HepG2 (cell line): Measurements from ENCODE around the gene ZBTB22. TPM values are rescaled to one million over a fixed set of nuclear protein-coding genes. Genes with fewer than 3 reads are reported as not detected.
A peak's percentile ranks its signal among the peaks of the same experiment; 100 is the strongest.

Source experiments
- ADNP ChIP-seq: sonication (generic); formaldehyde crosslinking; IDR thresholded peaks from 2 replicates; pipeline ENCODE4 v1.4.0; 2020; ENCODE audit warnings: missing genetic modification reagents
- BRD4 ChIP-seq: sonication (generic); formaldehyde crosslinking; IDR thresholded peaks from 2 replicates; pipeline ENCODE4 v1.4.0; 2020; ENCODE audit warnings: missing genetic modification reagents
- DNMT1 ChIP-seq: sonication (generic); formaldehyde crosslinking; IDR thresholded peaks from 2 replicates; pipeline ENCODE4 v1.5.1; 2020; ENCODE audit warnings: mild to moderate bottlenecking, missing genetic modification reagents
- EEA1 ChIP-seq: sonication (generic); formaldehyde crosslinking; IDR thresholded peaks from 2 replicates; pipeline ENCODE4 v1.5.1; 2020; ENCODE audit warnings: mild to moderate bottlenecking, missing genetic modification reagents, borderline replicate concordance
- ISL2 ChIP-seq: sonication (generic); formaldehyde crosslinking; IDR thresholded peaks from 2 replicates; pipeline ENCODE4 v1.5.0; 2020; ENCODE audit warnings: missing genetic modification reagents
- NR2F6 ChIP-seq, 2 experiments: IDR thresholded peaks; 2 replicates each; pipeline ENCODE4 v1.6.1; 2016; ENCODE audit warnings: antibody characterized with exemption in 1 of 2, mild to moderate bottlenecking in 1 of 2
- PPARG ChIP-seq: conservative IDR thresholded peaks from 2 replicates; pipeline ENCODE4 v1.6.1; 2016; ENCODE audit warnings: missing biosample characterization, missing genetic modification reagents
- SP2 ChIP-seq: sonication (generic); formaldehyde crosslinking; IDR thresholded peaks from 2 replicates; pipeline ENCODE4 v1.5.1; 2020; ENCODE audit warnings: mild to moderate bottlenecking, missing genetic modification reagents
- SRSF4 ChIP-seq: fragments of 200-400 bp; formaldehyde crosslinking; IDR thresholded peaks from one replicate; pipeline ENCODE4 v1.6.1; 2018; ENCODE audit warnings: mild to moderate bottlenecking, low read depth, low read length, moderate library complexity; ENCODE audit not compliant: poor library complexity, severe bottlenecking
- TFDP2 ChIP-seq: sonication (generic); formaldehyde crosslinking; IDR thresholded peaks from 2 replicates; pipeline ENCODE4 v1.4.0; 2020; ENCODE audit warnings: missing genetic modification reagents
- ZNF234 ChIP-seq: sonication (generic); formaldehyde crosslinking; conservative IDR thresholded peaks from 2 replicates; pipeline ENCODE4 v1.5.1; 2020; ENCODE audit warnings: mild to moderate bottlenecking, missing genetic modification reagents
- ZNF251 ChIP-seq: sonication (generic); formaldehyde crosslinking; IDR thresholded peaks from 2 replicates; pipeline ENCODE4 v1.9.0; 2021; ENCODE audit warnings: mild to moderate bottlenecking, missing genetic modification reagents
- ZNF382 ChIP-seq: sonication (generic); formaldehyde crosslinking; IDR thresholded peaks from 2 replicates; pipeline ENCODE4 v1.5.0; 2020; ENCODE audit warnings: missing genetic modification reagents, mild to moderate bottlenecking, borderline replicate concordance
- ZNF446 ChIP-seq: sonication (generic); formaldehyde crosslinking; IDR thresholded peaks from 2 replicates; pipeline ENCODE4 v1.5.0; 2020; ENCODE audit warnings: mild to moderate bottlenecking, missing genetic modification reagents
- ZNF557 ChIP-seq: sonication (generic); formaldehyde crosslinking; IDR thresholded peaks from 2 replicates; pipeline ENCODE4 v1.4.0; 2020; ENCODE audit warnings: missing genetic modification reagents
- ZNF672 ChIP-seq: sonication (generic); formaldehyde crosslinking; IDR thresholded peaks from 2 replicates; pipeline ENCODE4 v1.8.1; 2022; ENCODE audit warnings: missing genetic modification reagents
- ZNF770 ChIP-seq: sonication (generic); formaldehyde crosslinking; IDR thresholded peaks from 2 replicates; pipeline ENCODE4 v1.5.0; 2020; ENCODE audit warnings: mild to moderate bottlenecking, missing genetic modification reagents
- ZNF773 ChIP-seq: sonication (generic); formaldehyde crosslinking; IDR thresholded peaks from 2 replicates; pipeline ENCODE4 v1.4.0; 2020; ENCODE audit warnings: missing genetic modification reagents, borderline replicate concordance
- ZNF878 ChIP-seq: sonication (generic); formaldehyde crosslinking; IDR thresholded peaks from 2 replicates; pipeline ENCODE4 v1.8.1; 2023; ENCODE audit warnings: mild to moderate bottlenecking, missing genetic modification reagents, moderate library complexity
- polyA plus RNA-seq, 8 experiments: library from polyadenylated mRNA; depleted of rRNA in 3 of 8; stranded (reverse) in 7 of 8; unstranded in 1 of 8; fragments of >200 nt; fragmentation: Illumina TruSeq in 4 of 8; extraction: Trizol in 4 of 8; gene quantifications; 2 replicates each; pipeline versions ENCODE4 v1.2.1 to v1.2.3, GENCODE V29; 2011 to 2016; ENCODE audit warnings: low read depth in 4 of 8, missing spikeins in 1 of 8, mixed read lengths in 1 of 8; ENCODE audit not compliant: insufficient read depth in 1 of 8
- total RNA-seq, 5 experiments: library from RNA; depleted of rRNA; stranded (reverse); fragments of >200 nt; fragmentation: Illumina TruSeq; extraction: Trizol; gene quantifications; 2 replicates each; pipeline ENCODE4 v1.2.3, GENCODE V29; 2016; ENCODE audit warnings: low read depth in 1 of 5
- TF ChIP-seq, protein P1 (sequence below): sonication (generic); formaldehyde crosslinking; IDR thresholded peaks from 2 replicates; pipeline ENCODE4 v1.5.1; 2020; ENCODE audit warnings: mild to moderate bottlenecking, missing genetic modification reagents
- TF ChIP-seq, protein P2 (sequence below): sonication (generic); formaldehyde crosslinking; IDR thresholded peaks from 2 replicates; pipeline ENCODE4 v1.4.0; 2020; ENCODE audit warnings: missing genetic modification reagents, borderline replicate concordance

The ZBTB22 gene
- total and polyA plus RNA-seq, 2 of the 13 experiments (the other 11 are each of a cell fraction or from before 2014, with no cell fraction given): 8.0 to 10.6 TPM

- TF ChIP-seq ZNF446: no peak
- TF ChIP-seq ZNF251 (CRISPR knock-in tag): no peak
- no peak for TF ChIP-seq EEA1
- peak; percentile 82 for TF ChIP-seq TFDP2 (CRISPR knock-in tag)
- no peak; the same call in 1 of the 2 replicates for TF ChIP-seq ZNF234 (CRISPR knock-in tag)
- no peak for TF ChIP-seq ZNF382
- TF ChIP-seq SRSF4: no peak
- peak; percentile 47; the same call in 1 of the 2 replicates for TF ChIP-seq ISL2 (CRISPR knock-in tag)
- TF ChIP-seq NR2F6 (IDR thresholded peaks at IDR 0.05): no peak
- TF ChIP-seq NR2F6 (CRISPR knock-in tag; IDR thresholded peaks at IDR 0.05): peak; percentile 35; the same call in 1 of the 2 replicates
- TF ChIP-seq, protein P1, sequence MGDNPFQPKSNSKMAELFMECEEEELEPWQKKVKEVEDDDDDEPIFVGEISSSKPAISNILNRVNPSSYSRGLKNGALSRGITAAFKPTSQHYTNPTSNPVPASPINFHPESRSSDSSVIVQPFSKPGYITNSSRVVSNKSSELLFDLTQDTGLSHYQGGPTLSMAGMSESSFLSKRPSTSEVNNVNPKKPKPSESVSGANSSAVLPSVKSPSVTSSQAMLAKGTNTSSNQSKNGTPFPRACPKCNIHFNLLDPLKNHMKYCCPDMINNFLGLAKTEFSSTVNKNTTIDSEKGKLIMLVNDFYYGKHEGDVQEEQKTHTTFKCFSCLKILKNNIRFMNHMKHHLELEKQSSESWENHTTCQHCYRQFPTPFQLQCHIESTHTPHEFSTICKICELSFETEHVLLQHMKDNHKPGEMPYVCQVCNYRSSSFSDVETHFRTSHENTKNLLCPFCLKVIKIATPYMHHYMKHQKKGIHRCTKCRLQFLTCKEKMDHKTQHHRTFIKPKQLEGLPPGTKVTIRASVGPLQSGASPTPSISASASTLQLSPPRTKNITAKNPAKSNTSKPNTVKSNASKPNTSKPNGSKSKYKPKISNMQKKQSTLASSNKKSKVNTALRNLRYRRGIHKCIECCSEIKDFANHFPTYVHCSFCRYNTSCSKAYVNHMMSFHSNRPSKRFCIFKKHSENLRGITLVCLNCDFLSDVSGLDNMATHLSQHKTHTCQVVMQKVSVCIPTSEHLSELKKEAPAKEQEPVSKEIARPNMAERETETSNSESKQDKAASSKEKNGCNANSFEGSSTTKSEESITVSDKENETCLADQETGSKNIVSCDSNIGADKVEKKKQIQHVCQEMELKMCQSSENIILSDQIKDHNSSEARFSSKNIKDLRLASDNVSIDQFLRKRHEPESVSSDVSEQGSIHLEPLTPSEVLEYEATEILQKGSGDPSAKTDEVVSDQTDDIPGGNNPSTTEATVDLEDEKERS (CRISPR knock-in tag): peak; percentile 77; the same call in 1 of the 2 replicates
- TF ChIP-seq ADNP (CRISPR knock-in tag): no peak; the same call in 1 of the 2 replicates
- TF ChIP-seq ZNF773 (CRISPR knock-in tag): no peak
- peak; percentile 73 for TF ChIP-seq ZNF770 (CRISPR knock-in tag)
- peak; percentile 96 for TF ChIP-seq ZNF878 (CRISPR knock-in tag)
- no peak for TF ChIP-seq DNMT1 (CRISPR knock-in tag)
- TF ChIP-seq SP2: peak; percentile 64
- TF ChIP-seq ZNF672: no peak; the same call in 1 of the 2 replicates
- no peak for TF ChIP-seq ZNF557
- TF ChIP-seq, protein P2, sequence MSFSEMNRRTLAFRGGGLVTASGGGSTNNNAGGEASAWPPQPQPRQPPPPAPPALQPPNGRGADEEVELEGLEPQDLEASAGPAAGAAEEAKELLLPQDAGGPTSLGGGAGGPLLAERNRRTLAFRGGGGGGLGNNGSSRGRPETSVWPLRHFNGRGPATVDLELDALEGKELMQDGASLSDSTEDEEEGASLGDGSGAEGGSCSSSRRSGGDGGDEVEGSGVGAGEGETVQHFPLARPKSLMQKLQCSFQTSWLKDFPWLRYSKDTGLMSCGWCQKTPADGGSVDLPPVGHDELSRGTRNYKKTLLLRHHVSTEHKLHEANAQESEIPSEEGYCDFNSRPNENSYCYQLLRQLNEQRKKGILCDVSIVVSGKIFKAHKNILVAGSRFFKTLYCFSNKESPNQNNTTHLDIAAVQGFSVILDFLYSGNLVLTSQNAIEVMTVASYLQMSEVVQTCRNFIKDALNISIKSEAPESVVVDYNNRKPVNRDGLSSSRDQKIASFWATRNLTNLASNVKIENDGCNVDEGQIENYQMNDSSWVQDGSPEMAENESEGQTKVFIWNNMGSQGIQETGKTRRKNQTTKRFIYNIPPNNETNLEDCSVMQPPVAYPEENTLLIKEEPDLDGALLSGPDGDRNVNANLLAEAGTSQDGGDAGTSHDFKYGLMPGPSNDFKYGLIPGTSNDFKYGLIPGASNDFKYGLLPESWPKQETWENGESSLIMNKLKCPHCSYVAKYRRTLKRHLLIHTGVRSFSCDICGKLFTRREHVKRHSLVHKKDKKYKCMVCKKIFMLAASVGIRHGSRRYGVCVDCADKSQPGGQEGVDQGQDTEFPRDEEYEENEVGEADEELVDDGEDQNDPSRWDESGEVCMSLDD (CRISPR knock-in tag): 0 out of 2 replicates have a peak, but pooled peaks have one; percentile 45
- peak; percentile 35; the same call in 1 of the 2 replicates for TF ChIP-seq PPARG (CRISPR knock-in tag)
- TF ChIP-seq BRD4: no peak; the same call in 1 of the 2 replicates
These were observed 18.2 kb downstream of the ZBTB22 start (continued) for GRCh38 chr6:33299237-33299944.
